Neural cell (in vitro differentiated cells): ENCODE data around the gene FGF1. TPM values are rescaled to one million over a fixed set of nuclear protein-coding genes. Genes with fewer than 3 reads are reported as not detected.

ENCODE experiments used
- H2AFZ ChIP-seq: fragments of 200-600, 300-800 bp; sonication (generic), shearing (Covaris generic); 2 replicates; pipeline ENCODE4 v1.6.0; 2014; ENCODE audit warnings: low read depth, mild to moderate bottlenecking, antibody characterized with exemption, low read length, moderate library complexity
- H3F3A ChIP-seq: fragments of 200-600 bp; shearing (Covaris generic); 2 replicates; pipeline ENCODE4 v1.6.1; 2016; ENCODE audit warnings: mild to moderate bottlenecking, moderate library complexity, mixed read lengths, antibody characterized with exemption, low read length; ENCODE audit not compliant: insufficient read depth, poor library complexity, severe bottlenecking
- H3K27ac ChIP-seq: fragments of 200-600, 300-800 bp; sonication (generic), shearing (Covaris generic); 2 replicates; pipeline ENCODE4 v1.5.1; 2014; ENCODE audit warnings: mild to moderate bottlenecking, low read length, moderate library complexity
- H3K27me3 ChIP-seq: fragments of 300-800, 200-600 bp; sonication (generic), shearing (Covaris generic); 2 replicates; pipeline ENCODE4 v1.6.0; 2014; ENCODE audit warnings: mild to moderate bottlenecking, low read depth, low read length, moderate library complexity; ENCODE audit not compliant: insufficient read depth
- H3K36me3 ChIP-seq: fragments of 300-800, 200-600 bp; sonication (generic), shearing (Covaris generic); 2 replicates; pipeline ENCODE4 v1.5.1; 2014; ENCODE audit warnings: mild to moderate bottlenecking, antibody characterized with exemption, low read length, moderate library complexity; ENCODE audit not compliant: insufficient read depth
- H3K4me2 ChIP-seq: fragments of 300-800, 200-600 bp; sonication (generic), shearing (Covaris generic); 2 replicates; pipeline ENCODE4 v1.6.0; 2014; ENCODE audit warnings: mild to moderate bottlenecking, low read length
- H3K4me3 ChIP-seq: fragments of 300-800, 200-600 bp; sonication (generic), shearing (Covaris generic); 2 replicates; pipeline ENCODE4 v1.5.1; 2014; ENCODE audit warnings: mild to moderate bottlenecking, low read length, moderate library complexity
- H3K79me2 ChIP-seq: fragments of 200-600 bp; shearing (Covaris generic); replicated peaks from 2 replicates; pipeline ENCODE4 v1.6.0; 2014; ENCODE audit warnings: mild to moderate bottlenecking, low read length, moderate library complexity; ENCODE audit not compliant: insufficient read depth
- H3K9ac ChIP-seq: fragments of 300-800, 200-600 bp; sonication (generic), shearing (Covaris generic); 2 replicates; pipeline ENCODE4 v1.6.1; 2016; ENCODE audit warnings: mild to moderate bottlenecking, low read length, mixed read lengths
- H3K9me2 ChIP-seq: fragments of 200-600 bp; shearing (Covaris generic); 2 replicates; pipeline ENCODE4 v1.6.1; 2016; ENCODE audit warnings: mild to moderate bottlenecking, low read length, mixed read lengths; ENCODE audit not compliant: insufficient read depth
- H3K9me3 ChIP-seq: fragments of 200-600, 300-800 bp; sonication (generic), shearing (Covaris generic); 2 replicates; pipeline ENCODE4 v1.6.1; 2016; ENCODE audit warnings: mild to moderate bottlenecking, mixed run types, low read length, moderate library complexity, mixed read lengths
- H4K20me1 ChIP-seq: fragments of 200-600 bp; shearing (Covaris generic); 2 replicates; pipeline ENCODE4 v1.6.1; 2016; ENCODE audit warnings: mild to moderate bottlenecking, mixed run types; ENCODE audit not compliant: insufficient read depth
- CTCF ChIP-seq: fragments of 450-650 bp; IDR thresholded peaks from 2 replicates; pipeline ENCODE4 v1.5.1; 2014; ENCODE audit warnings: antibody characterized with exemption, mild to moderate bottlenecking, moderate library complexity; ENCODE audit not compliant: poor library complexity, severe bottlenecking
- EP300 ChIP-seq: fragments of 450-650 bp; conservative IDR thresholded peaks from 2 replicates; pipeline ENCODE4 v1.6.1; 2014; ENCODE audit warnings: antibody characterized with exemption, mild to moderate bottlenecking, moderate library complexity; ENCODE audit not compliant: poor library complexity, severe bottlenecking
- EZH2 ChIP-seq: fragments of 200-600, 300-800 bp; shearing (Covaris generic), sonication (generic); IDR thresholded peaks from 2 replicates; pipeline ENCODE4 v1.6.1; 2014; ENCODE audit warnings: antibody characterized with exemption, low read length, borderline replicate concordance, mild to moderate bottlenecking; ENCODE audit not compliant: insufficient read depth, poor library complexity, severe bottlenecking
- MXI1 ChIP-seq: fragments of 450-650 bp; conservative IDR thresholded peaks from 2 replicates; pipeline ENCODE4 v1.6.1; 2014; ENCODE audit warnings: antibody characterized with exemption, mild to moderate bottlenecking; ENCODE audit not compliant: poor library complexity, severe bottlenecking
- POLR2AphosphoS5 ChIP-seq: IDR thresholded peaks from 2 replicates; pipeline ENCODE4 v1.6.1; 2012
- RAD21 ChIP-seq: fragments of 450-650 bp; conservative IDR thresholded peaks from 2 replicates; pipeline ENCODE4 v1.6.1; 2014; ENCODE audit warnings: antibody characterized with exemption, mild to moderate bottlenecking, moderate library complexity
- REST ChIP-seq: IDR thresholded peaks from 2 replicates; pipeline ENCODE4 v1.6.1; 2012; ENCODE audit warnings: borderline replicate concordance
- SMC3 ChIP-seq: fragments of 450-650 bp; conservative IDR thresholded peaks from 2 replicates; pipeline ENCODE4 v1.6.1; 2014; ENCODE audit warnings: antibody characterized with exemption, mild to moderate bottlenecking, moderate library complexity; ENCODE audit not compliant: poor library complexity
- TAF1 ChIP-seq: IDR thresholded peaks from 2 replicates; pipeline ENCODE4 v1.6.1; 2012; ENCODE audit warnings: low read depth
- polyA plus RNA-seq: library from polyadenylated mRNA; depleted of rRNA; stranded (reverse); fragments of >200 nt; gene quantifications from 2 replicates; pipeline ENCODE4 v1.2.3, GENCODE V29; 2014

The FGF1 gene
- polyA plus RNA-seq, 1 donor from 2014 or later, result not detected

- no peaks in the 10 kb centered on the region for H3K36me3 ChIP-seq
- no peaks in the 10 kb centered on the region for H4K20me1 ChIP-seq
- H3K4me2 ChIP-seq, result no peak overlapping the region
- H3K4me3 ChIP-seq, result no peak overlapping the region
- no peak overlapping the region for H3K27ac ChIP-seq
- no peaks in the 10 kb centered on the region for H3K9me3 ChIP-seq
- H3K9me2 ChIP-seq, result no peaks in the 10 kb centered on the region
- no peaks in the 10 kb centered on the region for H3K27me3 ChIP-seq
- H3K9ac ChIP-seq, result no peak overlapping the region
- H2AFZ ChIP-seq, result no peak overlapping the region
- H3K79me2 ChIP-seq, result no peaks in the 10 kb centered on the region
- H3F3A ChIP-seq, result no peaks in the 10 kb centered on the region
- TF ChIP-seq REST (no peak), EP300 (no peak), POLR2AphosphoS5 (no peak), RAD21 (no peak), EZH2 (no peak), SMC3 (no peak), TAF1 (no peak), MXI1 (no peak), CTCF (no peak)
Measured at GRCh38 chr5:142626099-142626498, 59.8 kb downstream of the FGF1 start.

GRCh38 chr5:142621227-142621626, 64.7 kb downstream of the FGF1 start:
- no peaks in the 10 kb centered on the region for H3K79me2 ChIP-seq
- H3K27ac ChIP-seq, result no peak overlapping the region
- no peaks in the 10 kb centered on the region for H3K9me3 ChIP-seq
- no peaks in the 10 kb centered on the region for H3K27me3 ChIP-seq
- TF ChIP-seq EZH2 (no peak), RAD21 (no peak), TAF1 (no peak), SMC3 (no peak), POLR2AphosphoS5 (no peak), CTCF (no peak), REST (no peak), MXI1 (no peak), EP300 (no peak)
- H3K4me3 ChIP-seq, result no peak overlapping the region
- H2AFZ ChIP-seq, result no peak overlapping the region
- H3K36me3 ChIP-seq, result no peaks in the 10 kb centered on the region
- H3K4me2 ChIP-seq, result no peak overlapping the region
- no peaks in the 10 kb centered on the region for H4K20me1 ChIP-seq
- no peaks in the 10 kb centered on the region for H3K9me2 ChIP-seq
- no peaks in the 10 kb centered on the region for H3F3A ChIP-seq
- H3K9ac ChIP-seq, result no peak overlapping the region
